Measurements from ENCODE around the gene NR1H4. TPM values are rescaled to one million over a fixed set of nuclear protein-coding genes. Genes with fewer than 3 reads are reported as not detected.

NR1H4 gene
- total and polyA plus RNA-seq, 2 of the 13 experiments (the other 11 are each of a cell fraction or from before 2014, with no cell fraction given), result 27.3 to 114 TPM

DNA sequence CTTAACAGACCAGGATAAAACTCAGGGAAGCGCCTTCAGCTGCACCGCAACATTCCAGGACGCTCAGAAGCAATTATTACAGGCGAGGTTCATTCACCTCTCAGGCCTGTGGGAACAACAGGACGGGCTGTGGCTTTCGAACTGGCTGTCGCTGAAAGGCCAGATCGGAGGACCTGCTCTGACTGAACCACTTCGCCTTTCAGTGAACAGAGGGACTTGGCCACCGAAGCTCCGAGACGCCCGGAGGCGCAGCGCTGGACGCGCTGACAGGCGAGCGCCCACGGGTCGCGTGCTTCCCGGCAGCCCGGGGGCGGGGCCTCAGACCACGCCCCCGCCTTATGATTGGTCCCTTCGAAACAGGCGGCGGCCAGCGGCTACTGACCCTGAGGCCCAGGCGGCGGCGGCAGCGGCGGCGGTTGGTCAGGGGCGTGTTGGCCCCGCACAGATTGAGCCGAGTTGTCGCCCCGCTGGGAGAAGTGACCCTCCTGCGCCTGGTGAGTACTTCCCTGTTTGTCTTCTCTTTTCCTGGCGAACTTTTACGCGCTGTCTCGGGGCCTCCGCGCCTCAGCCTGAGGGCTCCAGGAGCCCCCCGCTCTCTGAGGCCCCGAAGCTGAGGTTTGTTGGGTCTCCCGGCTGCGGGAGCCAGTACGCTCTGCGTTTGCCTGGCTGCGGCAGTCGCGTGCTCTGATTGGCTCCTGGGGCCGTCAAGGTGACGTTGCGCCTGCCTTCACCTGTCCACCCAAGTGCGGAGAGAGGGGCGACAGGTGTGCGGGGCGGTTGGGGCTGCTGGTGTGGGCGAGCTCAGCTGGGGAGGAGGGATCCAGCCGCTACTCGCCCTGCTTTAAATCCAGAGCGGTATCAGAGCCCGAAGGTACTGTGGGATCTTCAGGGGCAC is 99.9 kb downstream of the NR1H4 start, which contains the start of gene GAS2L3 (continued):
- TF ChIP-seq, protein P1, sequence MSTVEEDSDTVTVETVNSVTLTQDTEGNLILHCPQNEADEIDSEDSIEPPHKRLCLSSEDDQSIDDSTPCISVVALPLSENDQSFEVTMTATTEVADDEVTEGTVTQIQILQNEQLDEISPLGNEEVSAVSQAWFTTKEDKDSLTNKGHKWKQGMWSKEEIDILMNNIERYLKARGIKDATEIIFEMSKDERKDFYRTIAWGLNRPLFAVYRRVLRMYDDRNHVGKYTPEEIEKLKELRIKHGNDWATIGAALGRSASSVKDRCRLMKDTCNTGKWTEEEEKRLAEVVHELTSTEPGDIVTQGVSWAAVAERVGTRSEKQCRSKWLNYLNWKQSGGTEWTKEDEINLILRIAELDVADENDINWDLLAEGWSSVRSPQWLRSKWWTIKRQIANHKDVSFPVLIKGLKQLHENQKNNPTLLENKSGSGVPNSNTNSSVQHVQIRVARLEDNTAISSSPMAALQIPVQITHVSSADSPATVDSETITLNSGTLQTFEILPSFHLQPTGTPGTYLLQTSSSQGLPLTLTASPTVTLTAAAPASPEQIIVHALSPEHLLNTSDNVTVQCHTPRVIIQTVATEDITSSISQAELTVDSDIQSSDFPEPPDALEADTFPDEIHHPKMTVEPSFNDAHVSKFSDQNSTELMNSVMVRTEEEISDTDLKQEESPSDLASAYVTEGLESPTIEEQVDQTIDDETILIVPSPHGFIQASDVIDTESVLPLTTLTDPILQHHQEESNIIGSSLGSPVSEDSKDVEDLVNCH (CRISPR knock-in tag; IDR thresholded peaks at IDR 0.05), result no peak
- no peak for TF ChIP-seq ETV6 (CRISPR knock-in tag; conservative IDR thresholded peaks at IDR 0.05)
- no peak for TF ChIP-seq KDM5A (IDR thresholded peaks at IDR 0.05; ENCODE audit: borderline replicate concordance, low read length)
- TF ChIP-seq GLI4 (CRISPR knock-in tag; IDR thresholded peaks at IDR 0.05; ENCODE audit: borderline replicate concordance), result peak; percentile 83; the same call in 1 of the 2 replicates
- TF ChIP-seq TAF1 (CRISPR knock-in tag; IDR thresholded peaks at IDR 0.05), result peak; percentile 81
- TF ChIP-seq, protein P2, sequence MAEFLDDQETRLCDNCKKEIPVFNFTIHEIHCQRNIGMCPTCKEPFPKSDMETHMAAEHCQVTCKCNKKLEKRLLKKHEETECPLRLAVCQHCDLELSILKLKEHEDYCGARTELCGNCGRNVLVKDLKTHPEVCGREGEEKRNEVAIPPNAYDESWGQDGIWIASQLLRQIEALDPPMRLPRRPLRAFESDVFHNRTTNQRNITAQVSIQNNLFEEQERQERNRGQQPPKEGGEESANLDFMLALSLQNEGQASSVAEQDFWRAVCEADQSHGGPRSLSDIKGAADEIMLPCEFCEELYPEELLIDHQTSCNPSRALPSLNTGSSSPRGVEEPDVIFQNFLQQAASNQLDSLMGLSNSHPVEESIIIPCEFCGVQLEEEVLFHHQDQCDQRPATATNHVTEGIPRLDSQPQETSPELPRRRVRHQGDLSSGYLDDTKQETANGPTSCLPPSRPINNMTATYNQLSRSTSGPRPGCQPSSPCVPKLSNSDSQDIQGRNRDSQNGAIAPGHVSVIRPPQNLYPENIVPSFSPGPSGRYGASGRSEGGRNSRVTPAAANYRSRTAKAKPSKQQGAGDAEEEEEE (CRISPR knock-in tag; IDR thresholded peaks at IDR 0.05; ENCODE audit: borderline replicate concordance), result no peak
- TF ChIP-seq, protein P3, sequence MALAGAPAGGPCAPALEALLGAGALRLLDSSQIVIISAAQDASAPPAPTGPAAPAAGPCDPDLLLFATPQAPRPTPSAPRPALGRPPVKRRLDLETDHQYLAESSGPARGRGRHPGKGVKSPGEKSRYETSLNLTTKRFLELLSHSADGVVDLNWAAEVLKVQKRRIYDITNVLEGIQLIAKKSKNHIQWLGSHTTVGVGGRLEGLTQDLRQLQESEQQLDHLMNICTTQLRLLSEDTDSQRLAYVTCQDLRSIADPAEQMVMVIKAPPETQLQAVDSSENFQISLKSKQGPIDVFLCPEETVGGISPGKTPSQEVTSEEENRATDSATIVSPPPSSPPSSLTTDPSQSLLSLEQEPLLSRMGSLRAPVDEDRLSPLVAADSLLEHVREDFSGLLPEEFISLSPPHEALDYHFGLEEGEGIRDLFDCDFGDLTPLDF (CRISPR knock-in tag; IDR thresholded peaks at IDR 0.05), result peak; percentile 77; the same call in 1 of the 2 replicates
- TF ChIP-seq MED1 (CRISPR knock-in tag; IDR thresholded peaks at IDR 0.05), result no peak
- TF ChIP-seq, protein P4, sequence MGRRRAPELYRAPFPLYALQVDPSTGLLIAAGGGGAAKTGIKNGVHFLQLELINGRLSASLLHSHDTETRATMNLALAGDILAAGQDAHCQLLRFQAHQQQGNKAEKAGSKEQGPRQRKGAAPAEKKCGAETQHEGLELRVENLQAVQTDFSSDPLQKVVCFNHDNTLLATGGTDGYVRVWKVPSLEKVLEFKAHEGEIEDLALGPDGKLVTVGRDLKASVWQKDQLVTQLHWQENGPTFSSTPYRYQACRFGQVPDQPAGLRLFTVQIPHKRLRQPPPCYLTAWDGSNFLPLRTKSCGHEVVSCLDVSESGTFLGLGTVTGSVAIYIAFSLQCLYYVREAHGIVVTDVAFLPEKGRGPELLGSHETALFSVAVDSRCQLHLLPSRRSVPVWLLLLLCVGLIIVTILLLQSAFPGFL (CRISPR knock-in tag; IDR thresholded peaks at IDR 0.05), result no peak
- TF ChIP-seq, protein P5, sequence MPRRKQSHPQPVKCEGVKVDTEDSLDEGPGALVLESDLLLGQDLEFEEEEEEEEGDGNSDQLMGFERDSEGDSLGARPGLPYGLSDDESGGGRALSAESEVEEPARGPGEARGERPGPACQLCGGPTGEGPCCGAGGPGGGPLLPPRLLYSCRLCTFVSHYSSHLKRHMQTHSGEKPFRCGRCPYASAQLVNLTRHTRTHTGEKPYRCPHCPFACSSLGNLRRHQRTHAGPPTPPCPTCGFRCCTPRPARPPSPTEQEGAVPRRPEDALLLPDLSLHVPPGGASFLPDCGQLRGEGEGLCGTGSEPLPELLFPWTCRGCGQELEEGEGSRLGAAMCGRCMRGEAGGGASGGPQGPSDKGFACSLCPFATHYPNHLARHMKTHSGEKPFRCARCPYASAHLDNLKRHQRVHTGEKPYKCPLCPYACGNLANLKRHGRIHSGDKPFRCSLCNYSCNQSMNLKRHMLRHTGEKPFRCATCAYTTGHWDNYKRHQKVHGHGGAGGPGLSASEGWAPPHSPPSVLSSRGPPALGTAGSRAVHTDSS (CRISPR knock-in tag; conservative IDR thresholded peaks at IDR 0.05), result no peak
- TF ChIP-seq, protein P6, sequence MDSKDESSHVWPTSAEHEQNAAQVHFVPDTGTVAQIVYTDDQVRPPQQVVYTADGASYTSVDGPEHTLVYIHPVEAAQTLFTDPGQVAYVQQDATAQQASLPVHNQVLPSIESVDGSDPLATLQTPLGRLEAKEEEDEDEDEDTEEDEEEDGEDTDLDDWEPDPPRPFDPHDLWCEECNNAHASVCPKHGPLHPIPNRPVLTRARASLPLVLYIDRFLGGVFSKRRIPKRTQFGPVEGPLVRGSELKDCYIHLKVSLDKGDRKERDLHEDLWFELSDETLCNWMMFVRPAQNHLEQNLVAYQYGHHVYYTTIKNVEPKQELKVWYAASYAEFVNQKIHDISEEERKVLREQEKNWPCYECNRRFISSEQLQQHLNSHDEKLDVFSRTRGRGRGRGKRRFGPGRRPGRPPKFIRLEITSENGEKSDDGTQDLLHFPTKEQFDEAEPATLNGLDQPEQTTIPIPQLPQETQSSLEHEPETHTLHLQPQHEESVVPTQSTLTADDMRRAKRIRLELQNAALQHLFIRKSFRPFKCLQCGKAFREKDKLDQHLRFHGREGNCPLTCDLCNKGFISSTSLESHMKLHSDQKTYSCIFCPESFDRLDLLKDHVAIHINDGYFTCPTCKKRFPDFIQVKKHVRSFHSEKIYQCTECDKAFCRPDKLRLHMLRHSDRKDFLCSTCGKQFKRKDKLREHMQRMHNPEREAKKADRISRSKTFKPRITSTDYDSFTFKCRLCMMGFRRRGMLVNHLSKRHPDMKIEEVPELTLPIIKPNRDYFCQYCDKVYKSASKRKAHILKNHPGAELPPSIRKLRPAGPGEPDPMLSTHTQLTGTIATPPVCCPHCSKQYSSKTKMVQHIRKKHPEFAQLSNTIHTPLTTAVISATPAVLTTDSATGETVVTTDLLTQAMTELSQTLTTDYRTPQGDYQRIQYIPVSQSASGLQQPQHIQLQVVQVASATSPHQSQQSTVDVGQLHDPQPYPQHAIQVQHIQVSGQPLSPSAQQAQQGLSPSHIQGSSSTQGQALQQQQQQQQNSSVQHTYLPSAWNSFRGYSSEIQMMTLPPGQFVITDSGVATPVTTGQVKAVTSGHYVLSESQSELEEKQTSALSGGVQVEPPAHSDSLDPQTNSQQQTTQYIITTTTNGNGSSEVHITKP (CRISPR knock-in tag; IDR thresholded peaks at IDR 0.05; ENCODE audit: low read depth), result no peak
- TF ChIP-seq, protein P7, sequence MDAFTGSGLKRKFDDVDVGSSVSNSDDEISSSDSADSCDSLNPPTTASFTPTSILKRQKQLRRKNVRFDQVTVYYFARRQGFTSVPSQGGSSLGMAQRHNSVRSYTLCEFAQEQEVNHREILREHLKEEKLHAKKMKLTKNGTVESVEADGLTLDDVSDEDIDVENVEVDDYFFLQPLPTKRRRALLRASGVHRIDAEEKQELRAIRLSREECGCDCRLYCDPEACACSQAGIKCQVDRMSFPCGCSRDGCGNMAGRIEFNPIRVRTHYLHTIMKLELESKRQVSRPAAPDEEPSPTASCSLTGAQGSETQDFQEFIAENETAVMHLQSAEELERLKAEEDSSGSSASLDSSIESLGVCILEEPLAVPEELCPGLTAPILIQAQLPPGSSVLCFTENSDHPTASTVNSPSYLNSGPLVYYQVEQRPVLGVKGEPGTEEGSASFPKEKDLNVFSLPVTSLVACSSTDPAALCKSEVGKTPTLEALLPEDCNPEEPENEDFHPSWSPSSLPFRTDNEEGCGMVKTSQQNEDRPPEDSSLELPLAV (CRISPR knock-in tag; conservative IDR thresholded peaks at IDR 0.05; ENCODE audit: low read depth), result no peak
- TF ChIP-seq ZNF331 (CRISPR knock-in tag; IDR thresholded peaks at IDR 0.05), result peak; percentile 53; the same call in 1 of the 2 replicates
